Measurements from ENCODE around the gene STUB1. TPM values are rescaled to one million over a fixed set of nuclear protein-coding genes. Genes with fewer than 3 reads are reported as not detected.

The STUB1 gene
- total RNA-seq, 6 experiments from 2014 or later: 37.3 to 69.6 (median 54.3) TPM

- intact Hi-C loops (cut with DNase I): no loop called here
- 44% methylated on average over 3 of the region's 16 CpGs for WGBS (ENCODE audit: insufficient coverage, low coverage, low lambda C conversion rate, missing lambda C conversion rate)
- Histone ChIP-seq H3K36me3 (no peaks in the 10 kb centered on the region), H3K4me3 (peak overlapping the region; percentile 83 to 94 (median 89)), H3K27ac (no peak overlapping the region), H3K4me1 (peaks cover 0 to 27% (median 5%) of the 10 kb centered on the region in 4 donors), H3K9me3 (no peaks in the 10 kb centered on the region), H3K27me3 (no peaks in the 10 kb centered on the region)
- TF ChIP-seq CTCF (IDR thresholded peaks at IDR 0.05) (no peak), POLR2A (IDR thresholded peaks at IDR 0.05) (no peak)
- no peak for DNase-seq
- no peak for ATAC-seq
Measured at GRCh38 chr16:719815-720446, 39.7 kb downstream of the STUB1 start.

DNA sequence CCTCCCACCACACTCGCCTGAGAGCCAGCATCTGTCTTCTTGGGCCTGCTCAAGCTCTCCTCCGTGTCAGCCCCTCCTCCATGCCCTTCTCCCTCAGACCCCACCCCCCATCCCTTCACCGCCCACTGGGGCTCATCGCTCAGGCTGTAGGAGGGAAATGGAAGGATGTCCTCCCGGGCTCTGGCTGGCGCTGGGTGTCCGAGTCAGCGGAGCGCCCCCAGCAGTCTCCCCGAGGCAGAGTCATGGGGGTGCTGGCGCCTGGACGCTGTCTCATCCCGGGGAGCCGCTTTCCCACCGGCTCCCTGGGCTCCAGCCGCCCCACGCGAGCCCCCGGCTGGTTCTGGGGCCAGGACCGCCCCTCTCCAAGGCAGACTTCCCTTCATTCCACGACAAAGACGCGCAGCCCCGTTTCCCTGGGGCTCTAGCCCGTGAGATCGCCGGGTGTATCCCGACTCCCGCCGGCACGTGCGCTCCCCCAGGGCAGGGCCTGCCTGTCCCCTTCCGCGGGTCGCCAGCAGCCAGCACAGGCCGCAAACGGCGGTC is 40.3 kb downstream of the STUB1 start:
- Histone ChIP-seq H3K27me3 (no peaks in the 10 kb centered on the region), H3K9me3 (no peaks in the 10 kb centered on the region), H3K36me3 (no peaks in the 10 kb centered on the region), H3K27ac (peak overlapping the region; percentile 47 to 80 (median 73)), H3K4me3 (peak overlapping the region; percentile 83 to 94 (median 89)), H3K4me1 (peaks cover 0 to 24% (median 5%) of the 10 kb centered on the region in 4 donors)
- 0% methylated on average over 13 of the region's 38 CpGs for WGBS (ENCODE audit: insufficient coverage, low coverage, low lambda C conversion rate, missing lambda C conversion rate)
- intact Hi-C loops (cut with DNase I): no loop called here
- peak in 2 of 4 donors; percentile 4 to 15 for ATAC-seq
- no peak for TF ChIP-seq CTCF (IDR thresholded peaks at IDR 0.05)
- no peak for TF ChIP-seq POLR2A (IDR thresholded peaks at IDR 0.05)
- DNase-seq: no peak

DNA sequence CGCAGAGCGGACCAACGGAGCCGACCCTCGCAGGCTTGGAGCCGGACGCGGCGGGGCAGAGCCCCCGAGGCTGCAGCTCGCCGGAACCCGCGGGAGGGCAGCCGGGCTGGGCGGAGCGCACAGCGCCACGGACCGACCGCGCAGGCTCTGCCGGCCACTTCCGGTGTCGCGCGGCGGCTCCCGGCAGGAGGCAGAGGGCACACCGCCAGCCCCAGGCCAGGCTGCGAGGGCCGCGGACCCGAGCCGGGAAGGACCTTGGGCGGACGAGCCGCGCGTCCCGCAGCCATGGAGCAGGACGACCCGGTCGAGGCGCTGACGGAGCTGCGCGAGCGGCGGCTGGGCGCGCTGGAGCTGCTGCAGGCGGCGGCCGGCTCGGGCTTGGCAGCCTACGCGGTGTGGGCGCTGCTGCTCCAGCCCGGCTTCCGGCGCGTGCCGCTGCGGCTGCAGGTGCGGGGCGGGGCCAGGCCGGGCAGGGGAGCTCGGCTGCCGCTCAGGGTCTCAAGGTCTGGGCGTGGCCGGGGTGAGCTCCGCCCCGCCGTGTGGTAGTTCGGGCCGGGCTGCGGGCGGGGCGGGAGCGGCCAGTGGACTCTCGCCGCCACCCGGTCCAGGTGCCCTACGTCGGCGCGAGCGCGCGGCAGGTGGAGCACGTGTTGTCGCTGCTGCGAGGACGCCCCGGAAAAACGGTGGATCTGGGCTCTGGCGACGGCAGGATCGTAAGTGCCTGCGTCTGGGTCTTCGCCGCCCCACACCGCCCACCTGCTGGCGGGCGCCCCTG is 41.0 kb downstream of the STUB1 start, which contains the start of gene ANTKMT:
ANTKMT (plus strand) TSS at position 157 of the 775 bp plus-strand sequence; CDS start at position 286, 129 bp downstream.
- Histone ChIP-seq H3K4me1 (peaks cover 0 to 18% (median 5%) of the 10 kb centered on the region in 4 donors), H3K27me3 (no peaks in the 10 kb centered on the region), H3K4me3 (peak within 1 kb of the TSS; percentile 83 to 94 (median 89)), H3K9me3 (no peaks in the 10 kb centered on the region), H3K27ac (peak within 1 kb of the TSS; percentile 50 to 80 (median 73)), H3K36me3 (no peaks in the 10 kb centered on the region)
- WGBS (ENCODE audit: insufficient coverage, low coverage, low lambda C conversion rate, missing lambda C conversion rate): 0% methylated on average over 9 of the region's 106 CpGs
- intact Hi-C loops (cut with DNase I): no loop called here
- peak; percentile 85 to 89 (median 87) for DNase-seq
- TF ChIP-seq POLR2A (IDR thresholded peaks at IDR 0.05) (peak; percentile 82), CTCF (IDR thresholded peaks at IDR 0.05) (peak in 1 of 4 donors; percentile 11)
- ATAC-seq: peak; percentile 77 to 88 (median 80)

DNA sequence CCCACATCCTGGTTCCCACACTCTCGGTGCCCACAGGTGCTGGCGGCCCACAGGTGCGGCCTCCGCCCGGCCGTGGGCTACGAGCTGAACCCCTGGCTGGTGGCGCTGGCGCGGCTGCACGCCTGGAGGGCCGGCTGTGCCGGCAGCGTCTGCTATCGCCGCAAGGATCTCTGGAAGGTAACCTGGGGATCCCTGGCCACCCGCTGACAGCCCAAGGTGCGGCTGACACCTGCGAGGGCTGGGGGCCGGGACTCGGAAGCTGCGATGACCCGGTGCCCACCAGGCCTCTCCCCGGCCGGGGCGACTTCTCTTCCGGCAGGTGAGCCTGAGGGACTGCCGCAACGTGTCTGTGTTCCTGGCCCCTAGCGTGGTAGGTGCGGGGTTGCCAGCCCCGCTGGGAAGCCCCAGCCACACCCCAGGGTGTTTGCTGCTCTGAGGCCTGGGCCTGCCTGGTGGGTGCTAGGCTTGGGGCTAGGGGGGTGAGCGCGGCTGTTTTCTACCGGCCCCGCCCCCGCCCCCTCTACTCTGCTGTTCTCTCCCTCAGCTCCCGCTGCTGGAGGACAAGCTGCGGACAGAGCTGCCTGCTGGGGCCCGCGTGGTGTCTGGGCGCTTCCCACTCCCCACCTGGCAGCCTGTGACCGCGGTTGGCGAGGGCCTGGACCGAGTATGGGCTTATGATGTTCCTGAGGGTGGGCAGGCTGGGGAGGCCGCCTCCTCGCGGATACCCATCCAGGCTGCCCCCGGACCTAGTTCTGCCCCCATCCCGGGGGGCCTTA is 41.7 kb downstream of the STUB1 start:
- no peaks in the 10 kb centered on the region for H3K9me3 ChIP-seq
- H3K27me3 ChIP-seq: no peaks in the 10 kb centered on the region
- ATAC-seq (no peak), DNase-seq (no peak)
- intact Hi-C loops (cut with DNase I): no loop called here
- no peaks in the 10 kb centered on the region for H3K36me3 ChIP-seq
- H3K4me3 ChIP-seq: peak overlapping the region; percentile 83 to 94 (median 89)
- 84% methylated on average over 13 of the region's 51 CpGs for WGBS (ENCODE audit: insufficient coverage, low coverage, low lambda C conversion rate, missing lambda C conversion rate)
- TF ChIP-seq CTCF (IDR thresholded peaks at IDR 0.05) (no peak), POLR2A (IDR thresholded peaks at IDR 0.05) (no peak)
- H3K4me1 ChIP-seq: peaks cover 0 to 13% (median 3%) of the 10 kb centered on the region in 4 donors
- H3K27ac ChIP-seq: peak overlapping the region in 1 of 3 donors; percentile 73

Data from right lobe of liver (tissue), 6 donors.